WTC11 (cell line): Measurements from ENCODE around the gene IDE. TPM values are rescaled to one million over a fixed set of nuclear protein-coding genes. Genes with fewer than 3 reads are reported as not detected.

Source experiments
- ATAC-seq: fragments of 200-7000 bp; cut with Tn5 transposase; 2 replicates; pipeline ENCODE4 v1.10.0; 2021; ENCODE audit warnings: mild to moderate bottlenecking, moderate library complexity
- CTCF ChIA-PET: fragments of 300-600 bp; sonication (Branson Sonifier 250); formaldehyde crosslinking; loops from one replicate; lab custom pipeline; 2021; ENCODE audit warnings: antibody characterized with exemption; lab: Charles Lee
- POLR2A ChIA-PET: fragments of 350-600 bp; sonication (Branson Sonifier 250); formaldehyde crosslinking; loops from one replicate; lab custom pipeline; 2021; ENCODE audit warnings: antibody characterized with exemption; lab: Charles Lee
- DNase-seq: peaks from one replicate; pipeline ENCODE4 v3.0.0; 2021; ENCODE audit warnings: low spot score
- H3K27ac Mint-ChIP-seq: 2 replicates; pipeline ENCODE4 v1.8.0; 2021; ENCODE audit warnings: mixed read lengths
- H3K27me3 Mint-ChIP-seq: 2 replicates; pipeline ENCODE4 v1.8.0; 2021; ENCODE audit warnings: low read depth, mild to moderate bottlenecking, moderate library complexity, mixed read lengths
- H3K36me3 Mint-ChIP-seq: 2 replicates; pipeline ENCODE4 v1.8.0; 2021; ENCODE audit warnings: mixed read lengths
- H3K4me1 Mint-ChIP-seq: 2 replicates; pipeline ENCODE4 v1.8.0; 2022; ENCODE audit warnings: mixed read lengths
- H3K4me3 Mint-ChIP-seq: 2 replicates; pipeline ENCODE4 v1.8.0; 2021; ENCODE audit warnings: mild to moderate bottlenecking, moderate library complexity, mixed read lengths
- H3K9me3 Mint-ChIP-seq: 2 replicates; pipeline ENCODE4 v1.8.0; 2021; ENCODE audit warnings: mixed read lengths
- AFF4 ChIP-seq: sonication (generic); formaldehyde crosslinking; IDR thresholded peaks from 2 replicates; pipeline ENCODE4 v1.8.1; 2023; ENCODE audit warnings: mild to moderate bottlenecking, missing genetic modification reagents, borderline replicate concordance
- ATF1 ChIP-seq: sonication (generic); formaldehyde crosslinking; IDR thresholded peaks from 2 replicates; pipeline ENCODE4 v1.8.1; 2023; ENCODE audit warnings: mild to moderate bottlenecking, moderate library complexity, missing genetic modification reagents
- CREM ChIP-seq: sonication (generic); formaldehyde crosslinking; IDR thresholded peaks from 2 replicates; pipeline ENCODE4 v1.8.1; 2022; ENCODE audit warnings: mild to moderate bottlenecking, missing genetic modification reagents, moderate library complexity
- FOXJ3 ChIP-seq: sonication (generic); formaldehyde crosslinking; IDR thresholded peaks from 2 replicates; pipeline ENCODE4 v1.9.0; 2021; ENCODE audit warnings: missing genetic modification reagents, mild to moderate bottlenecking, borderline replicate concordance
- HMGXB4 ChIP-seq: sonication (generic); formaldehyde crosslinking; IDR thresholded peaks from 2 replicates; pipeline ENCODE4 v1.8.1; 2023; ENCODE audit warnings: mild to moderate bottlenecking, moderate library complexity, missing genetic modification reagents
- IRF1 ChIP-seq: sonication (generic); formaldehyde crosslinking; IDR thresholded peaks from 2 replicates; pipeline ENCODE4 v1.8.0; 2023; ENCODE audit warnings: missing genetic modification reagents
- JUN ChIP-seq: sonication (generic); formaldehyde crosslinking; IDR thresholded peaks from 2 replicates; pipeline ENCODE4 v1.8.0; 2023; ENCODE audit warnings: mild to moderate bottlenecking, missing genetic modification reagents
- NR2C2 ChIP-seq: sonication (generic); formaldehyde crosslinking; IDR thresholded peaks from 2 replicates; pipeline ENCODE4 v1.8.0; 2022; ENCODE audit warnings: mild to moderate bottlenecking, missing genetic modification reagents
- OVOL2 ChIP-seq: fragments of 250-450 bp; sonication (Bioruptor Pico); IDR thresholded peaks from 2 replicates; pipeline ENCODE4 v1.9.0; 2021; ENCODE audit warnings: mild to moderate bottlenecking, borderline replicate concordance
- SOX15 ChIP-seq: fragments of 250-450 bp; sonication (Bioruptor Pico); IDR thresholded peaks from 2 replicates; pipeline ENCODE4 v1.9.0; 2021; ENCODE audit warnings: mild to moderate bottlenecking
- ZBTB43 ChIP-seq: sonication (generic); formaldehyde crosslinking; IDR thresholded peaks from 2 replicates; pipeline ENCODE4 v1.8.1; 2023; ENCODE audit warnings: mild to moderate bottlenecking, missing genetic modification reagents
- ZNF416 ChIP-seq: fragments of 250-450 bp; sonication (Bioruptor Pico); IDR thresholded peaks from 2 replicates; pipeline ENCODE4 v1.9.0; 2021; ENCODE audit warnings: mild to moderate bottlenecking, inconsistent platforms
- ZNF671 ChIP-seq: fragments of 250-450 bp; sonication (Bioruptor Pico); IDR thresholded peaks from 2 replicates; pipeline ENCODE4 v1.8.0; 2021; ENCODE audit warnings: mild to moderate bottlenecking
- ZSCAN18 ChIP-seq: fragments of 250-450 bp; sonication (Bioruptor Pico); IDR thresholded peaks from 2 replicates; pipeline ENCODE4 v2.1.2; 2022; ENCODE audit warnings: mild to moderate bottlenecking, moderate library complexity
- total RNA-seq: library from RNA; stranded (reverse); gene quantifications from 3 replicates; pipeline ENCODE4 v1.2.3, GENCODE V29; 2021
- TF ChIP-seq, protein P1 (sequence below): sonication (generic); formaldehyde crosslinking; IDR thresholded peaks from 2 replicates; pipeline ENCODE4 v1.8.1; 2023; ENCODE audit warnings: mild to moderate bottlenecking, missing genetic modification reagents, moderate library complexity
- TF ChIP-seq, protein P2 (sequence below): sonication (generic); formaldehyde crosslinking; conservative IDR thresholded peaks from 2 replicates; pipeline ENCODE4 v1.8.1; 2023; ENCODE audit warnings: mild to moderate bottlenecking, low read depth, missing genetic modification reagents, moderate library complexity

IDE gene
- total RNA-seq, 1 experiment from 2014 or later = 50.5 TPM

DNA sequence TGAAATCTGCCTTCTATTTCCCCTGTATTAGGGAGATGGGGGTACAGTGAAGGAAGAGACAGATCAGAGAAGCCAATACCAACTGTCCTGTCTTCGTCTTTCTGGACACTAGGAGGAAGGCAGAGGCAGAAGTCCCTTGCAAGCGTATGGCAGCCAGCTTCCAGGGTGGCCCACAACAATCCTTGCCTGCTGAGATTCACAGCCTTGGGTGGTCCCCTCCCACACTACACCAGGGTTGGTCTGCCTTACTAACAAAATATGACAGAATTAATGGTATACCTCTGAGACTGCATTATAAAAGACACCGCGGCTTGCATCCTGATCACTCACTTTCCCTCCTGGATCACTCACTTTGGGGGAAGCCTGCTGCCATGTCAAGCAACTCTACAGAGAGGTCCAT is 90.4 kb downstream of the IDE start:
- Mint-ChIP-seq H3K9me3 (no peaks in the 10 kb centered on the region), H3K4me1 (peaks cover 6% of the 10 kb centered on the region), H3K4me3 (no peak overlapping the region), H3K27me3 (no peaks in the 10 kb centered on the region), H3K36me3 (peaks cover 43% of the 10 kb centered on the region), H3K27ac (no peak overlapping the region)
- ChIA-PET POLR2A (no interaction called here), CTCF (interaction anchor here (0.8 kb wide), 1 partner anchor 34 kb away, joined by 4 read pairs; no protein-coding TSS in a partner anchor)
- ATAC-seq = no peak
- no peak for DNase-seq
- TF ChIP-seq ZSCAN18 (CRISPR knock-in tag) (no peak), ATF1 (CRISPR knock-in tag) (no peak), ZNF671 (no peak), CREM (no peak), HMGXB4 (CRISPR knock-in tag) (no peak), JUN (CRISPR knock-in tag) (no peak), NR2C2 (CRISPR knock-in tag) (no peak), AFF4 (CRISPR knock-in tag) (no peak), OVOL2 (CRISPR knock-in tag) (no peak)
- TF ChIP-seq, protein P1, sequence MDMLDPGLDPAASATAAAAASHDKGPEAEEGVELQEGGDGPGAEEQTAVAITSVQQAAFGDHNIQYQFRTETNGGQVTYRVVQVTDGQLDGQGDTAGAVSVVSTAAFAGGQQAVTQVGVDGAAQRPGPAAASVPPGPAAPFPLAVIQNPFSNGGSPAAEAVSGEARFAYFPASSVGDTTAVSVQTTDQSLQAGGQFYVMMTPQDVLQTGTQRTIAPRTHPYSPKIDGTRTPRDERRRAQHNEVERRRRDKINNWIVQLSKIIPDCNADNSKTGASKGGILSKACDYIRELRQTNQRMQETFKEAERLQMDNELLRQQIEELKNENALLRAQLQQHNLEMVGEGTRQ (CRISPR knock-in tag) = no peak
- TF ChIP-seq, protein P2, sequence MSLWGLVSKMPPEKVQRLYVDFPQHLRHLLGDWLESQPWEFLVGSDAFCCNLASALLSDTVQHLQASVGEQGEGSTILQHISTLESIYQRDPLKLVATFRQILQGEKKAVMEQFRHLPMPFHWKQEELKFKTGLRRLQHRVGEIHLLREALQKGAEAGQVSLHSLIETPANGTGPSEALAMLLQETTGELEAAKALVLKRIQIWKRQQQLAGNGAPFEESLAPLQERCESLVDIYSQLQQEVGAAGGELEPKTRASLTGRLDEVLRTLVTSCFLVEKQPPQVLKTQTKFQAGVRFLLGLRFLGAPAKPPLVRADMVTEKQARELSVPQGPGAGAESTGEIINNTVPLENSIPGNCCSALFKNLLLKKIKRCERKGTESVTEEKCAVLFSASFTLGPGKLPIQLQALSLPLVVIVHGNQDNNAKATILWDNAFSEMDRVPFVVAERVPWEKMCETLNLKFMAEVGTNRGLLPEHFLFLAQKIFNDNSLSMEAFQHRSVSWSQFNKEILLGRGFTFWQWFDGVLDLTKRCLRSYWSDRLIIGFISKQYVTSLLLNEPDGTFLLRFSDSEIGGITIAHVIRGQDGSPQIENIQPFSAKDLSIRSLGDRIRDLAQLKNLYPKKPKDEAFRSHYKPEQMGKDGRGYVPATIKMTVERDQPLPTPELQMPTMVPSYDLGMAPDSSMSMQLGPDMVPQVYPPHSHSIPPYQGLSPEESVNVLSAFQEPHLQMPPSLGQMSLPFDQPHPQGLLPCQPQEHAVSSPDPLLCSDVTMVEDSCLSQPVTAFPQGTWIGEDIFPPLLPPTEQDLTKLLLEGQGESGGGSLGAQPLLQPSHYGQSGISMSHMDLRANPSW (CRISPR knock-in tag) = no peak

DNA sequence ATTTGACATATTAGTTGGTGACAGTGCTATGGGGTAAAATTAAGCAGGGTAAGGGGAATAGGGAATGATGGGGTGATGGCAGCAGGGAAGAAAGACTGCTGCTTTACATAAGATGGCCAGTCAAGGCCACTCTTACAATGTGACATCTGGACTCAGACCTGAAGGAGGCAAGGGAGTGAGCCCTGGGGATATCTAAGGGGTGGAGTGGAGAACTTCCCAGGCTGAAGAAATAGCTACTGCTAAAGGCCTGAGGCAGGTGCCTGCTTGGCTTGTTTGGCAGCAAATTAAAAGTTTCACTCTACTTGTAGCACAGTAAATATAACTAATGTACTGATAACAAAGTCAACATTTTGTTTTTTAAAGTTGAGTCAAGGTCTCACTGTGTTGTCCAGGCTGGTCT is 93.5 kb downstream of the IDE start:
- CTCF ChIA-PET = interaction anchor here (0.6 to 1.1 kb wide), 3 partner anchors 35 to 455 kb away, joined by 3 to 7 read pairs (median 4); no protein-coding TSS in a partner anchor
- no peaks in the 10 kb centered on the region for H3K9me3 Mint-ChIP-seq
- no peak for ATAC-seq
- TF ChIP-seq ZSCAN18 (CRISPR knock-in tag) (no peak), FOXJ3 (CRISPR knock-in tag) (no peak), ZNF416 (no peak), ZBTB43 (CRISPR knock-in tag) (no peak), ZNF671 (no peak), SOX15 (CRISPR knock-in tag) (no peak), OVOL2 (CRISPR knock-in tag) (no peak), IRF1 (no peak)

More for the DNA sequence above, 93.5 kb downstream of the IDE start:
- H3K27me3 Mint-ChIP-seq = no peaks in the 10 kb centered on the region
- H3K27ac Mint-ChIP-seq = no peak overlapping the region
- POLR2A ChIA-PET = no interaction called here
- H3K4me3 Mint-ChIP-seq = no peak overlapping the region
- peaks cover 6% of the 10 kb centered on the region for H3K4me1 Mint-ChIP-seq
- no peak for DNase-seq
- H3K36me3 Mint-ChIP-seq = peaks cover 23% of the 10 kb centered on the region
